Muscle of arm (tissue), 12 donors: Measurements from ENCODE around the gene VIM. TPM values are rescaled to one million over a fixed set of nuclear protein-coding genes. Genes with fewer than 3 reads are reported as not detected.
A peak's percentile ranks its signal among the peaks of the same experiment; 100 is the strongest.

ENCODE experiments used
- DNase-seq: peaks from one replicate; pipeline ENCODE4 v3.0.0-alpha.2; 2013
- polyA plus RNA-seq, 12 donors: library from polyadenylated mRNA; unstranded; fragments of 120-200 nt; gene quantifications; one replicate each; pipeline ENCODE4 v1.2.1, GENCODE V29; 2013; ENCODE audit not compliant: insufficient read length in 12 of 12

The VIM gene
- polyA plus RNA-seq, 12 donors = 836 to 4,364 (median 2,639) TPM

DNA sequence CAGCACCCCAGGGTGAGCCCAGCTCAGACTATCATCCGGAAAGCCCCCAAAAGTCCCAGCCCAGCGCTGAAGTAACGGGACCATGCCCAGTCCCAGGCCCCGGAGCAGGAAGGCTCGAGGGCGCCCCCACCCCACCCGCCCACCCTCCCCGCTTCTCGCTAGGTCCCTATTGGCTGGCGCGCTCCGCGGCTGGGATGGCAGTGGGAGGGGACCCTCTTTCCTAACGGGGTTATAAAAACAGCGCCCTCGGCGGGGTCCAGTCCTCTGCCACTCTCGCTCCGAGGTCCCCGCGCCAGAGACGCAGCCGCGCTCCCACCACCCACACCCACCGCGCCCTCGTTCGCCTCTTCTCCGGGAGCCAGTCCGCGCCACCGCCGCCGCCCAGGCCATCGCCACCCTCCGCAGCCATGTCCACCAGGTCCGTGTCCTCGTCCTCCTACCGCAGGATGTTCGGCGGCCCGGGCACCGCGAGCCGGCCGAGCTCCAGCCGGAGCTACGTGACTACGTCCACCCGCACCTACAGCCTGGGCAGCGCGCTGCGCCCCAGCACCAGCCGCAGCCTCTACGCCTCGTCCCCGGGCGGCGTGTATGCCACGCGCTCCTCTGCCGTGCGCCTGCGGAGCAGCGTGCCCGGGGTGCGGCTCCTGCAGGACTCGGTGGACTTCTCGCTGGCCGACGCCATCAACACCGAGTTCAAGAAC lies 1.1 kb downstream of the VIM start:
- DNase-seq = peak; percentile 92

DNA sequence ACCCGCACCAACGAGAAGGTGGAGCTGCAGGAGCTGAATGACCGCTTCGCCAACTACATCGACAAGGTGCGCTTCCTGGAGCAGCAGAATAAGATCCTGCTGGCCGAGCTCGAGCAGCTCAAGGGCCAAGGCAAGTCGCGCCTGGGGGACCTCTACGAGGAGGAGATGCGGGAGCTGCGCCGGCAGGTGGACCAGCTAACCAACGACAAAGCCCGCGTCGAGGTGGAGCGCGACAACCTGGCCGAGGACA lies 1.6 kb downstream of the VIM start:
- DNase-seq = peak; percentile 56

- peak; percentile 88 for DNase-seq
Observed at GRCh38 chr10:17229967-17230682, 2.1 kb downstream of the VIM start.

- no peak for DNase-seq
Observed at GRCh38 chr10:17231788-17232187, 3.7 kb downstream of the VIM start.

GRCh38 chr10:17232276-17232960 lies 4.4 kb downstream of the VIM start:
- DNase-seq = no peak

- DNase-seq = no peak
Observed at GRCh38 chr10:17233286-17233991, 5.4 kb downstream of the VIM start.

GRCh38 chr10:17234431-17234945 lies 6.4 kb downstream of the VIM start:
- no peak for DNase-seq

DNA sequence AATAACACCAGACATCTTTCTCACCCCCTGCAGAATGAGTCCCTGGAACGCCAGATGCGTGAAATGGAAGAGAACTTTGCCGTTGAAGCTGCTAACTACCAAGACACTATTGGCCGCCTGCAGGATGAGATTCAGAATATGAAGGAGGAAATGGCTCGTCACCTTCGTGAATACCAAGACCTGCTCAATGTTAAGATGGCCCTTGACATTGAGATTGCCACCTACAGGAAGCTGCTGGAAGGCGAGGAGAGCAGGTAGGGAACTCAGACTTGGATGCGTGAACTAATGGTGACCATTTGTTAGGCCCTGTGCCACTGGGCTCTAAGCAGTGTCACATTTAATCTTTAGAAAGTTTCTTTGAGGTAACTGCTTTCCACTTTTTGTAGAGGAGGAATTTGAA lies 7.1 kb downstream of the VIM start:
- DNase-seq = no peak

DNA sequence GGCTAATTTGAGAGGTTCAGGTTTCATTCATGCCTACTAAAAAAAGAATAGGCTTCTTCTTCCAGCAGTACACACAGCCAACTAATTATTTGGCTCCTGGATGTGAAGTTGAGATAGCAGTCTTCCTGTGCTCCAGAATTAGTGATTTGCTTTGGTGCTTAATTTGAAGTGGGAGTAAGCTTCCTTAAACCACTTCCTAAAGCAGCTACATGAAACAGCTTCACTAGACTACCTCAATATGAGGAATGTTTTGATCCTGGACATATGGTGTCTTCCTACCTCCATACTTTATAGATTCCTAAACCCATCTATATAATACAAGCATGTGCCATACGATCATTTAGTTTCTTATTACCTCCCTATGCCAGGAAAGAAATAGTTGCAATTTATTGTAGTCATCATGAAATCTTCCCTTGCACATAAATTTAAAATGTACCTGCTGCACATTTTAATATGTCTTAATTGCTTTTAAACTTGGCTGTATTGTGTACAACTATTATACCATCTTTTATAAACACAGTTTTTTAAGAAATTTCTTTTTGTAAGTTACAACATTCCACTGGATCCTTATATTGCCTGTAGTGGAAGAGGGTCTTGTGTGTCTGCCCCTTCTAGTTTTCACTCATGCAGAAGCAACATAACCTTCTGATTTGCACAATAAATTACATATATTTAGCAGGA lies 8.6 kb downstream of the VIM start:
- no peak for DNase-seq

DNA sequence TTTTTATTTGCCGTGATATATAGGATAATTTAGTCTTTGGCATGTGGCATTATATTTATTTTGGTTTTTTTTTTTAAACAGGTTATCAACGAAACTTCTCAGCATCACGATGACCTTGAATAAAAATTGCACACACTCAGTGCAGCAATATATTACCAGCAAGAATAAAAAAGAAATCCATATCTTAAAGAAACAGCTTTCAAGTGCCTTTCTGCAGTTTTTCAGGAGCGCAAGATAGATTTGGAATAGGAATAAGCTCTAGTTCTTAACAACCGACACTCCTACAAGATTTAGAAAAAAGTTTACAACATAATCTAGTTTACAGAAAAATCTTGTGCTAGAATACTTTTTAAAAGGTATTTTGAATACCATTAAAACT lies 9.1 kb downstream of the VIM start:
- no peak for DNase-seq

DNA sequence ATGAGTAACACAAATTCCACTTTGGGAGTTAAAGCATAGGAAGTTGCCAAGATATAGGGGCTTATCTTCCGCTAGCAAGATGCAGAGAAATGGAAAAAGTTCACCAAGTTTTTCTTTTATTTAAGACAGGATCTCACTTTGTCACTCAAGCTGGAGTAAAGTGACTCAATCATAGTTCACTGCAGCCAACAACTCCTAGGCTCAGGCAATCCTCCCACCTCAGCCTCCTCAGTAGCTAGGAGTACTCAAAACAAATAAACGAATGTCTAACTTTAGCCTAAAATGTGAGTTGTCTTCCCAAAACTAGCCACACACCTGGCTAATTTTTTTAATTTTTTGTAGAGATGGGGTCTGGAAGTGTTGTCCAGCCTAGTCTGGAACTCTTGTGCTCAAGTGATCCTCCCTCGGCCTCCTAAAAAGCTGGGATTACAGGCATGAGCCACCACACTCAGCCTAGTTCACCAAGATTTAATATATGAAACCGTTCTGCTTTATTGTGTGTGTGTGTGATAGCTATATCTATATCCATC lies 9.9 kb downstream of the VIM start:
- no peak for DNase-seq

DNA sequence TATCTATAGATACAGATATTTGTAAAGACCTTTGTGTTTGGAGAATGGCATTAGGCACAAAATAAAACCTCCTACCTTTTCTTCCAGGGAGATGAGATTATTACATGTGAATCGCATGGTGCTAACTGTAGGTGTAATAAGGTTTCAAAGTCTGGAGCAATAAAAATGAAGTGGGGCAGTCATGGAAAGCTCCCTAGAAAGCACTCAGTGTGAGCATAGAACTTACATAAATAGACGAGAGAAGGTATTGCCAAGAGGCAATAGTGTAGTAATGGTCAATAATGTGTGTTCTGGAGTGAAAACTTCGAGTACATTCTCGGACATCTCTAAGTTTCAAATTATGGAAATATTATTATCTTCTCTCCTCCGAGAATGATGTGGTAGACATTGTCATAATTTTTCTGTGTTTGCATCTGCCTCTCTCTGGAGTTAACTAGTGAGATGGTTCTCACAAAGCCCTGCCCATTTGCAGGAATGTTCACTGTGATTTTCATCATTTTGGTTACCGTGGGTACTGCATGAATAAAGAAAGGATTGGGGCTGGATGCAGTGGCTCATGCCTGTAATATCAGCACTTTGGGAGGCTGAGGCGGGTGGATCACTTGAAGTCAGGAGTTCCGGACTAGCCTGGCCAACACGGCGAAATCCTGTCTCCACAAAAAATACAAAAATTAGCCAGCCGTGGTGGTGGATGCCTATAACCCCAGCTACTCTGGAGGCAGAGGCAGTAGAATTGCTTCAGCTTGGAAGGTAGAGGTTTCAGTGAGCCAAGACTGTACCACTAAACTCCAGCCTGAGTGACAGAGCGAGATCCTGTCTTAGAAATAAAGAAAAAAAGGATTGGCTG lies 10.6 kb downstream of the VIM start:
- DNase-seq = no peak

DNA sequence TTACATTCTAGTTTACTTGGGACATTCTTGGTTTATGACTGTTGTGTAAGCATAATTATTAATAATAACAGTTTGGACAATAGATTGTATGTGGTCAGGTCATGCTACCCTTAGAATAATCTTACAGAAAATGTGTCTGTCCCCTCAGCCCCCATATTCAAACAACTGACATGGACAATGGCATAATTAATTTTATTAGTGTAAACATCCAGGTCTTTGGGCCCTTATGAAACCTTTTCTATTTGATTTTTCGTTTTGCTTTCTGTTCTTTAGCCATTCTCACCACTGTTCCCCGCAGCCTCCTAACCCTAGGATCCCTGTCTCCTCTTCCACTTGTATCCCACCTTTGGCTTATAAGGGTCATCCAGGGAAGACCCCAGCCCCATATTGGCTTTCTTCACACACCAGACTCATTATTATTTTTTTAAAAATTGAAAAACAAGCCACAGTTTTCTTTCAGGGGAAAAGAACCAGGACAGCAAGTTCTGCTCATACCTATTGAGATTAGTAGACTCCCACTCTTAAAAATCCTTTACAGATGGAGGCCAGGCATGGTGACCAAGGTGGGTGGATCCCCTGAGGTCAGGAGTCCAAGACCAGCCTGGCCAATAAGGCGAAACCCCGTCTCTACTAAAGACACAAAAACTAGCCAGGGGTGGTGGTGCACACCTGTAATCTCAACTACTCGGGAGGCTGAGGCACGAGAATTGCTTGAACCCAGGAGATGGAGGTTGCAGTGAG lies 11.5 kb downstream of the VIM start:
- DNase-seq = no peak

- DNase-seq = no peak
Observed at GRCh38 chr10:17240096-17240495, 12.1 kb downstream of the VIM start.

DNA sequence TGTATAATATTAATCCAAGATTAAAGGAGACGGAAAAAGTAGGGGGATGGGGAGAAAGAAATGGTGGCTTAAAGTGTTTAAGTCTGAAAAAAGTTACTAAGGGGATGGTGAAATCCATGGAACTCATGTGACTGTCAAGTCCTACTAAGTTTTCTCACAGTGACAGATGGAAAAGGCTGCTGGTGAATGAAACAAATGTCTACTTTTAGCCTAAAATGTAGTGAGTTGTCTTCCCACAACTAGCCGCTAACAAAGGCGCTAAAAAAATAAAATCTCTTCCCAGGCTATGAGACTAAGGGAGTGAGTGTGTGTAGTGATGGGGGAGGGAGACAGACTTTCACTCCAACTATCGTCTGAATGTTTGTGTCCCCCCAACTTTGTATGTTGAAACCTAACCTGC lies 12.6 kb downstream of the VIM start:
- no peak for DNase-seq

DNA sequence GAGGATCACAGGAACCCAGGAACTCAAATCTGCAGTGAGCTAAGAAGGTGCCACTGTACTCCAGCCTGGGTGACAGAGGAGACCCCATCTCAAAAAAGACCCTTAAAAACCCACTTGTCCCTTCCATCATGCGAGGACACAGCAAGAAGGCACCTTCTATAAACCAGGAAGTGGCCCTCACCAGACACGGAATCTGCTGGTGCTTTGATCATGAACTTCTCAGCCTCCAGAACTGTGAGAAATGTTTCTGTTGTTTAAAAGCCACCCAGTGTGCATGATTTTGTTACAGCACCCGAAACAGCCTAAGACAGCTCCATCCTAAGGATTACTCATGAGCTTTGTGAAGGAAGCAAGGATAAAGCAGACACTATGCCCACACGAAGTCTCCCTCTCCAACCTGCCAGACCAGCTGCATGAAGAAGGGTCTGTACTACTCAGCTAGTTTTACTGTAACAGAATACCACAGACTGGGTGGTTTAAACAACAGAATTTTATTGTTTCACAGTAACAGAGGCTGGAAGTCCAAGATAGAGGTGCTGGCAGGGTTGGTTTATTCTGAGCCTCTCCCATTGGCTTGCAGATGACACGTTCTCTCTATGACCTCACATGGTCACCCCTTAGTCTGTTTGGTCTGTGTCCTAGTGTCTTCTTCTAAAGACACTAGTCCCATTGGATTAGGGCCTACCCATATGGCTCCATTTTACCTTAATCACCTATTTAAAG lies 13.7 kb downstream of the VIM start:
- DNase-seq = no peak

DNA sequence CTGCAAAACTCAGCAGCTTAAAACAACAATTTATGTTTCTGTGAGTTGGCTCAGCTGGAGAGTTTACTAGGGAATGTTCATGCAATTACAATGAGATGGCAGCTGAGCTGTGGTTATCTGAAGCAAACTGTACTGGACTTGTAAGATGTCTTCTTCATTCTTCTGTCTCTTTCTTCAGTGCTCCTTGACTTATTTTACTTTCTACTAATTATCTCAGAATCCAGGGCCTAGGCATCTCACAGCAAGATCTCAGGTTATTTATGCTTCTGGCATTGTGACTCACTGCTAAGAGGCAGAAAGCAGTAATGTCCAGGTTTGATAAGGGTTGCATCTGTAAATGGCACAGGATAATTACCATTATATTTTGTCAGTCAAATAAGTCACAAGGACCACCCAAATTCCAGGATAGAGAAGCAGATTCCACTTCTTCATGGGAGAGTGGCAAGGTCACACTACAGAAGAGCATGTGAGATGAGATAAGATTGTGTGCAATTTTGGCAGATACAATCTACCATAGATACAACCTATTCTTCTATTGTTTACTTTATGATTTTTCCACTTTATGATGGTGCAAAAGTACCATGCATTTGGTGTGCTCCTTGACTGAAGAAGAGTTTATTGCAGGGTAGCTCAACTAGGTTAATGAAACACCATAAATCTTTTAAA lies 16.8 kb downstream of the VIM start:
- no peak for DNase-seq

GRCh38 chr10:17247210-17247609 lies 19.2 kb downstream of the VIM start:
- no peak for DNase-seq

GRCh38 chr10:17248964-17249363 lies 20.9 kb downstream of the VIM start:
- no peak for DNase-seq
